Lower leg skin (tissue), 4 donors: ENCODE data around the gene GPRC5B. TPM values are rescaled to one million over a fixed set of nuclear protein-coding genes. Genes with fewer than 3 reads are reported as not detected.

ENCODE experiments used
- DNase-seq, 2 donors: peaks; one replicate each; pipeline ENCODE4 v3.0.0-alpha.2; 2019; ENCODE audit warnings: low spot score in 2 of 2
- H3K4me3 ChIP-seq: fragments of 200-600 bp; sonication (generic); 2 replicates; pipeline ENCODE4 v1.5.1; 2017; ENCODE audit warnings: mild to moderate bottlenecking, low read depth; ENCODE audit not compliant: poor library complexity, severe bottlenecking
- CTCF ChIP-seq, 3 donors: fragments of 450-650 bp; IDR thresholded peaks; one replicate each; pipeline ENCODE4 v1.5.1; 2016; ENCODE audit warnings: antibody characterized with exemption in 3 of 3, mild to moderate bottlenecking in 3 of 3, moderate library complexity in 2 of 3
- POLR2A ChIP-seq, 2 donors: fragments of 450-650 bp; IDR thresholded peaks; one replicate each; pipeline ENCODE4 v1.6.1; 2016 to 2017; ENCODE audit warnings: antibody characterized with exemption in 2 of 2, mild to moderate bottlenecking in 1 of 2, moderate library complexity in 1 of 2
- WGBS, 2 donors: methylation state at CpG; one replicate each; pipeline ENCODE4 v1.1.5; 2018; 5-methylcytosine and 5-hydroxymethylcytosine counted together
- intact Hi-C: fragments of 100-400 bp; cut with DNase I; formaldehyde crosslinking; loops from one replicate; pipeline ENCODE4 v1.15.0; 2023; ENCODE audit warnings: low total_unique reads
- total RNA-seq, 4 donors: library from RNA; depleted of rRNA; stranded (reverse); fragments of >200 nt; gene quantifications; one replicate each; pipeline ENCODE4 v1.1.0, GENCODE V29; 2016

Gene GPRC5B
- total RNA-seq, 4 donors from 2014 or later, result 5.0 to 16.6 (median 9.5) TPM

- 77 to 78% methylated on average over 5 of the region's 5 CpGs for WGBS, 2 donors
- no peak overlapping the region for H3K4me3 ChIP-seq
- TF ChIP-seq POLR2A (IDR thresholded peaks at IDR 0.05) (no peak), CTCF (IDR thresholded peaks at IDR 0.05) (no peak)
- intact Hi-C loops, result no loop called here
- no peak for DNase-seq
Measured at GRCh38 chr16:19896951-19897350, 12.3 kb upstream of the GPRC5B start.

GRCh38 chr16:19894586-19894985 is 9.9 kb upstream of the GPRC5B start:
- H3K4me3 ChIP-seq, result no peak overlapping the region
- no peak for DNase-seq
- 81 to 93% methylated on average over 7 of the region's 7 CpGs for WGBS, 2 donors
- intact Hi-C loops, result no loop called here
- no peak for TF ChIP-seq POLR2A (IDR thresholded peaks at IDR 0.05)
- no peak for TF ChIP-seq CTCF (IDR thresholded peaks at IDR 0.05)

GRCh38 chr16:19892902-19893301 is 8.3 kb upstream of the GPRC5B start:
- no peak overlapping the region for H3K4me3 ChIP-seq
- intact Hi-C loops, result no loop called here
- no peak for DNase-seq
- 84 to 88% methylated on average over 12 of the region's 12 CpGs for WGBS, 2 donors
- TF ChIP-seq POLR2A (IDR thresholded peaks at IDR 0.05) (no peak), CTCF (IDR thresholded peaks at IDR 0.05) (no peak)

GRCh38 chr16:19890901-19891300 is 6.3 kb upstream of the GPRC5B start:
- no peak overlapping the region for H3K4me3 ChIP-seq
- intact Hi-C loops, result no loop called here
- TF ChIP-seq POLR2A (IDR thresholded peaks at IDR 0.05) (no peak), CTCF (IDR thresholded peaks at IDR 0.05) (no peak)
- no peak for DNase-seq
- 90 to 92% methylated on average over 3 of the region's 3 CpGs for WGBS, 2 donors

- no peak overlapping the region for H3K4me3 ChIP-seq
- TF ChIP-seq POLR2A (IDR thresholded peaks at IDR 0.05), result no peak
- 74 to 75% methylated on average over 3 of the region's 3 CpGs for WGBS, 2 donors
- intact Hi-C loops, result loop anchor here (5.0 kb wide), 1 partner anchor 307 kb away; no protein-coding TSS in a partner anchor
- no peak for DNase-seq
Measured at GRCh38 chr16:19888834-19889233, 4.2 kb upstream of the GPRC5B start.

GRCh38 chr16:19886073-19886941 is 1.7 kb upstream of the GPRC5B start:
- peak in 2 of 3 donors; percentile 86 to 100 for TF ChIP-seq CTCF (IDR thresholded peaks at IDR 0.05)
- TF ChIP-seq POLR2A (IDR thresholded peaks at IDR 0.05), result no peak
- intact Hi-C loops, result loop anchor here (1.0 to 5.0 kb wide), 2 partner anchors 285 to 304 kb away; no protein-coding TSS in a partner anchor
- WGBS, 2 donors, result 4 to 6% methylated on average over 20 of the region's 20 CpGs
- H3K4me3 ChIP-seq, result no peak overlapping the region
- peak; percentile 83 to 96 for DNase-seq
